Uterus (tissue), 4 donors: ENCODE data around the gene ATF6B. TPM values are rescaled to one million over a fixed set of nuclear protein-coding genes. Genes with fewer than 3 reads are reported as not detected.

Experiments
- DNase-seq, 2 donors: peaks; one replicate each; pipeline ENCODE4 v3.0.0-alpha.2; 2019 to 2020
- H3K27ac ChIP-seq, 2 donors: fragments of 200-600 bp; sonication (generic); 1 replicate in 1 of 2; 2 replicates in 1 of 2; pipeline ENCODE4 v1.5.1; 2016 to 2018
- H3K27me3 ChIP-seq, 2 donors: fragments of 200-600 bp; sonication (generic); one replicate each; pipeline ENCODE4 v1.5.1; 2018 to 2019; ENCODE audit warnings: control low read depth in 1 of 2
- H3K36me3 ChIP-seq, 2 donors: fragments of 200-600 bp; sonication (generic); one replicate each; pipeline ENCODE4 v1.5.1; 2019; ENCODE audit warnings: control low read depth in 1 of 2
- H3K4me1 ChIP-seq, 2 donors: fragments of 200-600 bp; sonication (generic); one replicate each; pipeline ENCODE4 v1.5.1; 2018 to 2019; ENCODE audit warnings: control low read depth in 1 of 2
- H3K4me3 ChIP-seq, 2 donors: fragments of 200-600 bp; sonication (generic); 1 replicate in 1 of 2; 2 replicates in 1 of 2; pipeline ENCODE4 v1.5.1; 2018 to 2019; ENCODE audit warnings: mild to moderate bottlenecking in 1 of 2
- H3K9me3 ChIP-seq, 2 donors: fragments of 200-600 bp; sonication (generic); one replicate each; pipeline ENCODE4 v1.5.1; 2019; ENCODE audit warnings: control low read depth in 1 of 2
- POLR2A ChIP-seq, 2 donors: fragments of 450-650 bp; IDR thresholded peaks; one replicate each; pipeline ENCODE4 v1.6.1; 2016; ENCODE audit warnings: antibody characterized with exemption in 2 of 2, mild to moderate bottlenecking in 1 of 2, moderate library complexity in 1 of 2
- intact Hi-C: fragments of 100-400 bp; cut with DNase I; formaldehyde crosslinking; loops from one replicate; pipeline ENCODE4 v1.15.1; 2023; ENCODE audit warnings: low total_unique reads
- total RNA-seq, 4 donors: library from RNA; depleted of rRNA in 3 of 4; stranded (reverse); fragments of >200 nt in 3 of 4; gene quantifications; one replicate each; pipeline versions ENCODE4 v1.1.0 to v1.2.4, GENCODE V29; 2014 to 2023
- TF ChIP-seq, protein P1 (sequence below), 4 experiments: fragments of 200-600 bp in 2 of 4; fragments of 450-650 bp in 2 of 4; sonication (generic) in 2 of 4; IDR thresholded peaks; one replicate each; pipeline ENCODE4 v1.5.1; 2016 to 2019; ENCODE audit warnings: antibody characterized with exemption in 4 of 4, mild to moderate bottlenecking in 2 of 4, moderate library complexity in 1 of 4
- donor health status: DM: yes; HTN: yes; CAD: no.

Gene ATF6B
- total RNA-seq, 4 donors from 2014 or later, result 16.4 to 121 (median 33.6) TPM

DNA sequence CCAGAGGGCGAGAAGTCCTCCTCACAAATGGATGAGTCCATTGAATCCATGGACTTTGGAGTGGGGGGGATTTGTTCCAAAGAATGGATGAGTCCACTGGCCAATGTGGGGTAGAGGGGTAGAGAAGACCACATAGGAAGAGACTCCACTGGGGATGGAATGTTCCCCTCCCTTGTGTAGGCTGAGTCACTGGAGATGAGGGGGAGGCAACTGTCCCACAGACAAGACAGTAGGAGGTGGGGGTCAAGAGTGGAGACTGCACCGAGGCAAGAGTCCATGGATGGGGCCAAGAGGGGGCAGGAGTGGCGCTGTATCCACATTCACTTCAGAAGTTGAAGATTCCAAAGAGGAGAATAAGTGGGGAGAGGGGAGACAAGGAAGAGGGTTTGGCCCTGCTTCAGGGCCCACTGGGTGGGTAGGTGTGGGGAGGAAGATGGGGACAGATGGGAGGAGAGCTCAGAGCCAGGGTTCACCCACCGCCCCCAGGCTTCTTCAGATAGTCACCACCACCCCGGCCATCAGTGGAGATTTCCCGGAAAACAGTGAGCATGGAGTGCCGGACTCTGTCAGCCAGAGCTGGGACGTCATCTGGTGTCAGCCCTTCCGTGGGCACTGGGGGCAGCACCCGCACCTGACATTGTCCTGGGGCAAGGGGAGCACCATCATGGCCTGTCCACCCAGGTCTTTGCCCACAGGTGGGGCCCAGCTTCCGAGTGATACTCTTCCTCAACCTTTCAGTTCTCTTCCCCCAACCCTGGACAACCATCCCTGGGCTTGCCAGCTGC lies 41.0 kb upstream of the ATF6B start:
- no peak for DNase-seq
- peak overlapping the region in 1 of 2 donors; percentile 6 for H3K27ac ChIP-seq
- H3K27me3 ChIP-seq, result no peaks in the 10 kb centered on the region
- no peaks in the 10 kb centered on the region for H3K36me3 ChIP-seq
- H3K4me3 ChIP-seq, result no peak overlapping the region
- H3K9me3 ChIP-seq, result no peaks in the 10 kb centered on the region
- intact Hi-C loops, result no loop called here
- TF ChIP-seq, protein P1, sequence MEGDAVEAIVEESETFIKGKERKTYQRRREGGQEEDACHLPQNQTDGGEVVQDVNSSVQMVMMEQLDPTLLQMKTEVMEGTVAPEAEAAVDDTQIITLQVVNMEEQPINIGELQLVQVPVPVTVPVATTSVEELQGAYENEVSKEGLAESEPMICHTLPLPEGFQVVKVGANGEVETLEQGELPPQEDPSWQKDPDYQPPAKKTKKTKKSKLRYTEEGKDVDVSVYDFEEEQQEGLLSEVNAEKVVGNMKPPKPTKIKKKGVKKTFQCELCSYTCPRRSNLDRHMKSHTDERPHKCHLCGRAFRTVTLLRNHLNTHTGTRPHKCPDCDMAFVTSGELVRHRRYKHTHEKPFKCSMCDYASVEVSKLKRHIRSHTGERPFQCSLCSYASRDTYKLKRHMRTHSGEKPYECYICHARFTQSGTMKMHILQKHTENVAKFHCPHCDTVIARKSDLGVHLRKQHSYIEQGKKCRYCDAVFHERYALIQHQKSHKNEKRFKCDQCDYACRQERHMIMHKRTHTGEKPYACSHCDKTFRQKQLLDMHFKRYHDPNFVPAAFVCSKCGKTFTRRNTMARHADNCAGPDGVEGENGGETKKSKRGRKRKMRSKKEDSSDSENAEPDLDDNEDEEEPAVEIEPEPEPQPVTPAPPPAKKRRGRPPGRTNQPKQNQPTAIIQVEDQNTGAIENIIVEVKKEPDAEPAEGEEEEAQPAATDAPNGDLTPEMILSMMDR (IDR thresholded peaks at IDR 0.05), result no peak
- TF ChIP-seq POLR2A (IDR thresholded peaks at IDR 0.05), result no peak
- H3K4me1 ChIP-seq, result no peaks in the 10 kb centered on the region

GRCh38 chr6:32168350-32168749 lies 40.3 kb upstream of the ATF6B start:
- Histone ChIP-seq H3K4me1 (no peaks in the 10 kb centered on the region), H3K9me3 (no peaks in the 10 kb centered on the region), H3K36me3 (no peaks in the 10 kb centered on the region), H3K27ac (no peak overlapping the region), H3K27me3 (no peaks in the 10 kb centered on the region), H3K4me3 (no peak overlapping the region)
- TF ChIP-seq POLR2A (IDR thresholded peaks at IDR 0.05), result no peak
- TF ChIP-seq, protein P1 (IDR thresholded peaks at IDR 0.05), result no peak
- intact Hi-C loops, result no loop called here
- no peak for DNase-seq

- Histone ChIP-seq H3K4me3 (no peak overlapping the region), H3K27me3 (no peaks in the 10 kb centered on the region), H3K9me3 (no peaks in the 10 kb centered on the region), H3K36me3 (no peaks in the 10 kb centered on the region), H3K27ac (no peak overlapping the region), H3K4me1 (no peaks in the 10 kb centered on the region)
- DNase-seq, result no peak
- intact Hi-C loops, result no loop called here
- TF ChIP-seq, protein P1 (IDR thresholded peaks at IDR 0.05), result no peak
- no peak for TF ChIP-seq POLR2A (IDR thresholded peaks at IDR 0.05)
Measured at GRCh38 chr6:32167761-32168262, 39.8 kb upstream of the ATF6B start.

- Histone ChIP-seq H3K27ac (no peak overlapping the region), H3K36me3 (no peaks in the 10 kb centered on the region)
- no peak for DNase-seq
Measured at GRCh38 chr6:32167154-32167760, 39.2 kb upstream of the ATF6B start.

More at GRCh38 chr6:32167154-32167760, 39.2 kb upstream of the ATF6B start:
- H3K27me3 ChIP-seq, result no peaks in the 10 kb centered on the region
- H3K4me3 ChIP-seq, result no peak overlapping the region
- TF ChIP-seq POLR2A (IDR thresholded peaks at IDR 0.05), result no peak
- TF ChIP-seq, protein P1 (IDR thresholded peaks at IDR 0.05), result no peak
- intact Hi-C loops, result no loop called here
- H3K9me3 ChIP-seq, result no peaks in the 10 kb centered on the region
- no peaks in the 10 kb centered on the region for H3K4me1 ChIP-seq
